Measurements from ENCODE around the gene MAB21L4. TPM values are rescaled to one million over a fixed set of nuclear protein-coding genes. Genes with fewer than 3 reads are reported as not detected.

The MAB21L4 gene
- total RNA-seq, 1 donor from 2014 or later = 0.53 TPM

DNA sequence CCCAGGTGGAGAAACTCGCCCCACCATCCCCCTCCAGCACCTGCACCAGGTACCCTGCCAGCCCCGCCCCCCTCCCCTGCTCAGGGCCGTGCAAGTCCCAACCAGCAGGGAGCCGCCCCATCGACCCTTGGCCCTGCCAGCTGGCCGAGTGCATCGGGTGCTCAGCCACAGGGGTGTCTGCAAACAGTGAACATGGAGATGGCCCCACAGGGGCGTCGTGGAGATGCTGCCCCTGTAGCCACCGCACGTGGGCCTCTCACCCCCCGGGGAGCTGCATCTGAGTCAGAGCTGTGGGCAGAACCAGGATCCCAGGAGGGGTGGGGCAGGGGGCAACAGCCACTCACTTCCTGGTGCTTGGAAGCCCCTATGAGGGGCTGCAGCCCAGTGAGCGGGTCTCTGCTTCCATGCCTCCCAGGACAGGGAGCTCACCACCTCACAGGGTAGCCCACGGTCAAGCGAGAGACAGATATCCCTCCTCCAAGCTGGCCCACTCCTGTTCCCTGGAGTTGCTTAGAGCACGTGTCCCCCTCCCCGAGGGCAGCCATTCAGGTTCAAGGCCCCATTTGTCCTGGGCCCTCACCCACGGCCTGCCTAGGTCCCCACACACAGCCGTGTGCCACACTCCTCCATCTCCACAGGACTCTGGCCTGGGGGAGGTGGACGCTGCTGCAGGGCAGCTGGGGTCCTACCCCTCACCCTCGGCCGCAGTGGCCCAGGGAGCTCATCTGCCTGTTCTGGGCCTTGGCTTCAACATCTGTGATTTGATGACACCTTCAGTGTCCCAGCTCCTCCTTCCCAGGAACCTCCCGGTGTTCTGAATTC, 1.1 kb upstream of the MAB21L4 start:
- H3K4me3 ChIP-seq (ENCODE audit: low read depth, low read length) = no peak overlapping the region
- FAIRE-seq (no peak), DNase-seq (ENCODE audit: low read depth) (no peak)
- TF ChIP-seq, protein P1, sequence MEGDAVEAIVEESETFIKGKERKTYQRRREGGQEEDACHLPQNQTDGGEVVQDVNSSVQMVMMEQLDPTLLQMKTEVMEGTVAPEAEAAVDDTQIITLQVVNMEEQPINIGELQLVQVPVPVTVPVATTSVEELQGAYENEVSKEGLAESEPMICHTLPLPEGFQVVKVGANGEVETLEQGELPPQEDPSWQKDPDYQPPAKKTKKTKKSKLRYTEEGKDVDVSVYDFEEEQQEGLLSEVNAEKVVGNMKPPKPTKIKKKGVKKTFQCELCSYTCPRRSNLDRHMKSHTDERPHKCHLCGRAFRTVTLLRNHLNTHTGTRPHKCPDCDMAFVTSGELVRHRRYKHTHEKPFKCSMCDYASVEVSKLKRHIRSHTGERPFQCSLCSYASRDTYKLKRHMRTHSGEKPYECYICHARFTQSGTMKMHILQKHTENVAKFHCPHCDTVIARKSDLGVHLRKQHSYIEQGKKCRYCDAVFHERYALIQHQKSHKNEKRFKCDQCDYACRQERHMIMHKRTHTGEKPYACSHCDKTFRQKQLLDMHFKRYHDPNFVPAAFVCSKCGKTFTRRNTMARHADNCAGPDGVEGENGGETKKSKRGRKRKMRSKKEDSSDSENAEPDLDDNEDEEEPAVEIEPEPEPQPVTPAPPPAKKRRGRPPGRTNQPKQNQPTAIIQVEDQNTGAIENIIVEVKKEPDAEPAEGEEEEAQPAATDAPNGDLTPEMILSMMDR (IDR thresholded peaks at IDR 0.05; ENCODE audit: insufficient read depth, low read length, severe bottlenecking) = no peak
- H3K27me3 ChIP-seq (ENCODE audit: control insufficient read depth, insufficient read depth, low read length) = no peaks in the 10 kb centered on the region
- H3K36me3 ChIP-seq (ENCODE audit: control insufficient read depth, insufficient read depth, low read length) = no peaks in the 10 kb centered on the region

DNA sequence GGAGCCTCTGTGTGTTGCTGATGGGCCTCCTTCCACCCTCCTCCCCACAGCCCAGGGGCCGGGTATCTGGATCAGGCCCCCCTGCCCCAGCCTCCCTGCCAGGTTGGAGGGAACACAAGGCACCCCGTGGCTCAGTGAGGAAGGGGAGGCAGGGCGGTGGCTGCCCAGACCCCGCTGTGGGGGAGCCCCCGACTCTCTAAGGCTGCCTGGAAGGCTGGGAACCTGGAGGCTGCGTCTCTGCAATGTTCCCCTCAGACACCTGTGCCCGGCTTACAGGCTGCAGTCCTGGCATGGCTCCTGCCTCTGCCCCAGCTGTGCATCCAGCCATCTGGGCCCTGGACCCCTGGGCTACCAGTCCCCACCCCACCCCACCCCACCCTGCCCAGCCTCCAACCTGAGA, 438 bp upstream of the MAB21L4 start:
- Histone ChIP-seq H3K36me3 (ENCODE audit: control insufficient read depth, insufficient read depth, low read length) (no peaks in the 10 kb centered on the region), H3K27me3 (ENCODE audit: control insufficient read depth, insufficient read depth, low read length) (no peaks in the 10 kb centered on the region), H3K4me3 (ENCODE audit: low read depth, low read length) (no peak overlapping the region)
- no peak for DNase-seq (ENCODE audit: low read depth)
- no peak for FAIRE-seq
- TF ChIP-seq, protein P1 (IDR thresholded peaks at IDR 0.05; ENCODE audit: insufficient read depth, low read length, severe bottlenecking) = no peak

DNA sequence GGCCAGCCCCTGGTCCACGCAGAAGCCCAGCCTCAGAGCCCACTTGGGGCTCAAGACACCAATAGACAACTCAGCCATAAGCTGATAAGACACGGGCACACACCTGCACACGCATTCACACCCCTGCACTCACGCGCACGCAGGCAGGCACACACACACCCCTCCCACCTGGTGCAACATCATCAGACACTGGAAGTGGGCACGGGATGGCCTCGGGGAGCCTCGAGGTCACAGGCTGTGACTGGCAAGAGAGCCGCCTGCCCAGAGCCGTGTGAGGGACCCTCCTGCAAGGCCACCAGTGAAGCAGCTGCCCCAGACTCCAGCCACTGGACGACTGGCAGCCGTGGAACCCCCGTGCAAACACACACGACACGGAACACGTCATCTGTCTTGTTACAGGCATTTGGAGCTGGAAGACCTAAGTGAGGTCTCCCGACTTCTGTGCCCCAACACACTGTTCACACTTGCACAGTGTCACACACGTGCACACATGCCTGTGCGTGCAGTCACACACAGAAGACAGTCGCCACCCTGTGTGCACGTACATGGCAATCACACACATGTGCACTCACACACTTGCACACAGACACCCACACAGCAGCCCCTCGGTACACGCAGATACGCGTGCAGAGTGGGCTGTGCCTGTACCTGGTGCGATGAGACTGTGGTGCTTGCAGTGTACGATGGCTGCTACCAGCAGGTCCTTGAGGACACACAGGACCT, 959 bp downstream of the MAB21L4 start:
- Histone ChIP-seq H3K4me3 (ENCODE audit: low read depth, low read length) (no peak overlapping the region), H3K27me3 (ENCODE audit: control insufficient read depth, insufficient read depth, low read length) (no peaks in the 10 kb centered on the region), H3K36me3 (ENCODE audit: control insufficient read depth, insufficient read depth, low read length) (no peaks in the 10 kb centered on the region)
- TF ChIP-seq, protein P1 (IDR thresholded peaks at IDR 0.05; ENCODE audit: insufficient read depth, low read length, severe bottlenecking) = no peak
- FAIRE-seq (peak; percentile 94), DNase-seq (ENCODE audit: low read depth) (no peak)

DNA sequence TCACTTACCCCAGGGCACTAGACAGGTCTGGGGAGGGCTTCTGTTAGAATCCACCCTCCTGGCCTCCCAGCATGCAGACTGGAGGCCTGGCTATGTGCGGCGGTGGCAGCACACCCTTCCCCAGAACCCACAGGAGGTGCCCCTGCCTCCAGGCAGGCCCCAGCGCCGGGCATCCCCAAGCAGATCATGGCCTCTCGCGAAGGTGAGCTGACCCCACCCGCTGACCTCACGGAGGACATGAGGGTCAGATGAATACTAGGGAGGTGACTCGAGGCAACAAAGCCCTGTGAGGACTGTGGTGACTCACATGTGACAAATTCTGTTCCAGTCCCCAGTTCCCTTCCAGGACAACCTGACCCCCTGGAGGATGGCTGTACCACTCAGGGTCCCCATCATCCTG, 1.9 kb downstream of the MAB21L4 start:
- no peak overlapping the region for H3K4me3 ChIP-seq (ENCODE audit: low read depth, low read length)

DNA sequence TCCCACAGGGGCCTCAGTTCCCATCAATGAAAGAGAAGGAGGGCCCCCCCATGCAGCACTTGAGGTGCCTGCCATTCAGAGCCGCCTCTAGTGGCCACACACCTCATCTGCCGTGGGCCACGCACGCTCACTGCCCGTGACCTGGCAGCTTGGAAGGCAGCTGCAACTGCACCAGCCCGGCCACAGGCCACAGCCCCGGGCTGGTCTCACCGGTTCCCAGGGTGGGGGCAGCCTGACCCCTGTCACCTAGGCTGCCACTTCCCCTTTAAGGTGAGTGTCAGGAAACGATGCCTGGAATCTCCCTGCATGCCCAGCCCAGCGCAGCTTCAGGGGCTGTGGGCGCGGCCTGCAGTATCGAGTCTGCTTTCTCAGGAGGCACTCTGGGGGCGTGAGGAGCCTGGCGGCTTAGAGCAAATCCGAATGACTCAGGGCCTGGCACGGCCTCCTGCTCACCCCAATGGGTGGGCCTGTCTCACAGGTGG, 2.6 kb downstream of the MAB21L4 start:
- Histone ChIP-seq H3K27me3 (ENCODE audit: control insufficient read depth, insufficient read depth, low read length) (no peaks in the 10 kb centered on the region), H3K4me3 (ENCODE audit: low read depth, low read length) (no peak overlapping the region), H3K36me3 (ENCODE audit: control insufficient read depth, insufficient read depth, low read length) (no peaks in the 10 kb centered on the region)
- TF ChIP-seq, protein P1 (IDR thresholded peaks at IDR 0.05; ENCODE audit: insufficient read depth, low read length, severe bottlenecking) = peak; percentile 39
- peak; percentile 75 for DNase-seq (ENCODE audit: low read depth)
- FAIRE-seq = no peak

More for the DNA sequence above, 1.9 kb downstream of the MAB21L4 start:
- no peaks in the 10 kb centered on the region for H3K27me3 ChIP-seq (ENCODE audit: control insufficient read depth, insufficient read depth, low read length)
- no peaks in the 10 kb centered on the region for H3K36me3 ChIP-seq (ENCODE audit: control insufficient read depth, insufficient read depth, low read length)
- TF ChIP-seq, protein P1 (IDR thresholded peaks at IDR 0.05; ENCODE audit: insufficient read depth, low read length, severe bottlenecking) = no peak
- FAIRE-seq = no peak
- DNase-seq (ENCODE audit: low read depth) = no peak

Measured in bronchial epithelial cell (primary cell).